Adrenal gland (tissue), 5 donors: Measurements from ENCODE around the gene MMP23B.

ENCODE experiments used
- POLR2A ChIP-seq, 2 donors: fragments of 450-650 bp; IDR thresholded peaks; one replicate each; pipeline ENCODE4 v1.6.1; 2017; ENCODE audit warnings: antibody characterized with exemption in 2 of 2, mild to moderate bottlenecking in 2 of 2, moderate library complexity in 1 of 2
- TF ChIP-seq, protein P1 (sequence below), 6 experiments: fragments of 450-650 bp in 4 of 6; fragments of 200-600 bp in 2 of 6; sonication (generic) in 1 of 6; IDR thresholded peaks; 1 replicate in 5 of 6; 2 replicates in 1 of 6; pipeline versions ENCODE4 v1.5.1 to v1.8.0; 2016 to 2021; ENCODE audit warnings: antibody characterized with exemption in 6 of 6, mild to moderate bottlenecking in 2 of 6, moderate library complexity in 1 of 6
- donor health status: DM: no; HTN: no; CAD: no.

DNA sequence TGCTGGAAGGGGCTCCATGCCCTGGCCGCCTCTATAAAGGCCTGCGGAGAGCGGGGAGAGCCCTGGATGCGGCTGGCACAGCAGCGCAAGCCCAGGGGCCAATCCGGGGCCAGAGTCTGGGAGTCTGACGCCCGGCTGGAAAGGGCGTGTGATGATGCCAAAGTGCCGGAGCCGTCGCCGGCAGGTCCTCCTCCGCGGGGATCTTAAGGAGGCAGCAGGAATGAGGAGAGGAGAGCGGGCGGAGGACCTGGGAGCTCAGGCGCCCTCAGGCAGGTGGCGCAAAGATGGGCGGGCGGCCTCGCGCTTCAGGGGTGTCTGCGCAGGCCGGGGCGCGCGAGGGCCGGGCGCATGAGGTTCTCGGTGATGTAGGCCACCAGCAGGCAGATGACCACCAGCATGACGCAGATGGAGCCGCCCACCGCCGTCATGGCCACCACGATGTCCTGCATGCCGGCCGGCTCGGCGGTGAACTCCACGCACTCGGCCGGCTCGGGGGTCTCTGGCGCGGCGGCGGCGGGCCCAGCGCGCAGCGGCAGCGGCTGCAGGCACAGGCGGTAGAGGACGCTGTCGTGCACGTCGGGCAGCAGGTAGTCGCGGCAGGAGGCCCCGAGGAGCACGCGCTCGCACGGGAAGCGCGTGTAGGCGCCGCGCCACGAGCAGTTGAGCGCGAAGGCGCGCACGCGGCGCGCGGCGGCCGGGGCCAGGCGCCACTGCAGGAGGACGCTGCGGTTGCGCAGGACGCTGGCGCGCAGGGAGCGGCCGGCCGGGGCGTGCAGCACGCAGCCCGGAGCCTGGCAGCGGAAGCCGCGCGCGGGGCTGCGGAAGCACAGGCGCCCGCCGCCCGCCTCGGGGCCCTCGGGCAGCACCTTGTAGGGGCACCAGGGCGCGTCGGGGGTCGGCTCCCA lies 32.7 kb upstream of the MMP23B start:
- TF ChIP-seq, protein P1, sequence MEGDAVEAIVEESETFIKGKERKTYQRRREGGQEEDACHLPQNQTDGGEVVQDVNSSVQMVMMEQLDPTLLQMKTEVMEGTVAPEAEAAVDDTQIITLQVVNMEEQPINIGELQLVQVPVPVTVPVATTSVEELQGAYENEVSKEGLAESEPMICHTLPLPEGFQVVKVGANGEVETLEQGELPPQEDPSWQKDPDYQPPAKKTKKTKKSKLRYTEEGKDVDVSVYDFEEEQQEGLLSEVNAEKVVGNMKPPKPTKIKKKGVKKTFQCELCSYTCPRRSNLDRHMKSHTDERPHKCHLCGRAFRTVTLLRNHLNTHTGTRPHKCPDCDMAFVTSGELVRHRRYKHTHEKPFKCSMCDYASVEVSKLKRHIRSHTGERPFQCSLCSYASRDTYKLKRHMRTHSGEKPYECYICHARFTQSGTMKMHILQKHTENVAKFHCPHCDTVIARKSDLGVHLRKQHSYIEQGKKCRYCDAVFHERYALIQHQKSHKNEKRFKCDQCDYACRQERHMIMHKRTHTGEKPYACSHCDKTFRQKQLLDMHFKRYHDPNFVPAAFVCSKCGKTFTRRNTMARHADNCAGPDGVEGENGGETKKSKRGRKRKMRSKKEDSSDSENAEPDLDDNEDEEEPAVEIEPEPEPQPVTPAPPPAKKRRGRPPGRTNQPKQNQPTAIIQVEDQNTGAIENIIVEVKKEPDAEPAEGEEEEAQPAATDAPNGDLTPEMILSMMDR (IDR thresholded peaks at IDR 0.05) = peak in 1 of 6 experiments; percentile 26
- TF ChIP-seq POLR2A (IDR thresholded peaks at IDR 0.05) = peak in 1 of 2 donors; percentile 32
